Endometrial microvascular endothelial cells (primary cell): ENCODE measurements around the gene SERPINA10. TPM values are rescaled to one million over a fixed set of nuclear protein-coding genes. Genes with fewer than 3 reads are reported as not detected.
"Not testable (repeated sequence)": the region's sequence is repeated elsewhere in the genome, so short reads cannot be mapped to it uniquely, and the experiment has no call there.

Experiments used
- in situ Hi-C: cut with HindIII; loops from 2 replicates; pipeline ENCODE4 v1.10.0; 2017; ENCODE audit warnings: low sequenced_read_pairs, low pct_unique_long_range_greater_than_20kb; ENCODE audit errors: inconsistent ontology term
- total RNA-seq: library from RNA; depleted of rRNA; stranded (reverse); fragments of >200 nt; gene quantifications from one replicate; pipeline ENCODE4 v1.2.3, GENCODE V29; 2015; ENCODE audit errors: inconsistent ontology term

Gene SERPINA10
- total RNA-seq, 1 donor from 2014 or later, result not detected

DNA sequence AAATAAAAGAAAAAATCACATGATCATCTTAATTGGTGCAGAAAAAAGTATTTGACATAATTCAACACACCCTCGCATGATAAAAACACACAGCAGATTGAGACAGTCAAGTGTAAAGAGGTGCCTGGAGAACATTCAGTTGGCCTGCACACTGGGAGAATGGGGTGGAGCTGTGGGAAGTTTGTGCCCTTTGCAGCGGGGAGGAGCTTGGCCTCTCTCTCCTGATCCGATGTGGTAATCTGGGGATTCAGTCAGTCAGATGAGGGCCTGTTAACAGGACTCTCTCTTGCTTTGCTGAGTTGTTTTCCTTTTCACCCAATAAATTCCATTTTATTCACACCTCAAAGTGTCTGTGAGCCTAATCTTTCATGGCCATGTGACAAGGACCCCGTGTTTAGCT is 24.2 kb upstream of the SERPINA10 start:
- in situ Hi-C loops, result no loop called here

DNA sequence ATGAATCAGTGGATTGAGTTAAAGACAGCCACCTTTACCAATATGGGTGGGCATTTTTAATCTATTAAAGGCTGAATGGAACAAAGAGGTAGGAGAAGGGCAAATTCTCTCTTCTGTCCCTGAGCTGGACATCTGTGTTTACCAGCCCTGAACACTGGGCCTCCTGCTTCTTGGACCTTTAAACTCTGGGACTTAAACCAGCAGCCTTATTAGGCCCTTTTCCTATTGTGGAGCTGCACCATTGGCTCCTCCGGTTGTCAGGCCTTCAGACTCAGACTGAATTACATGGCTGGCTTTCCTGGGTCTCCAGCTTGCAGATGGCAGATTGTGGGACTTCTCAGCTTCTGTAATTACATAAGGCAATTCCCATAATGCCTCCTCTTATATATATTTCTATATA is 23.6 kb upstream of the SERPINA10 start:
- in situ Hi-C loops, result no loop called here

GRCh38 chr14:94314890-94315289 is 21.8 kb upstream of the SERPINA10 start:
- in situ Hi-C loops, result no loop called here

DNA sequence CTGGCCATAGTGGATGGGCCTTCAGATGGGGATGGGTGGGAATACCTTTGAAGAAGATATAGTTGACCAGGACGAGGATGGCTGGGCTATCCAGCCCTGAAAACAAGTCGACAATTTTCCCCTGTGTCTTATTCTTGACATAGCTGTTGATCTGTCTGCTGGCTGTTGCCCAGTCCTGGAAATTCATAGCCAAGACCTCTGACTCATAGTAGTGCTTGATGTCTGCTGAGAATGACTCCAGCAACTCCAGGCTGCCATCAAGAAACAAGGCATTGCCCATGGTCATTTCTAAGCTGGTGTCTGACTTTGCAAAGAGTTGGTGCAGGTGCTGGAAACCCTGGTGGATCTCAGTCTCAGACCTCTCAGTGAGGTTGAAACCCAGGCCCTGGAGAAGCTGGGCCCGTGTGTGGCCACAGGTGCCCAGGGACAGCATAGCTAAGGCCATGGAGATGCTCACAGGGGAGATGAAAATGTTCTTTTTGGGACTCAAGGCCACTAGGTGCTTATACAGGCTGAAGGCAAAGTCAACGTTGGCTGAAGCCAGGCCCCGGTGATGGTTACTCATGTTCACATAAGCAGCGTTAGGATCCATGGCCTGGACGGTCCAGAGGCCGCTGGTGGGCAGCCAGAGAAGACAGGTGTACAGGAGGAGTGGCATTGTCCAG is 21.1 kb upstream of the SERPINA10 start:
- in situ Hi-C loops, result no loop called here

DNA sequence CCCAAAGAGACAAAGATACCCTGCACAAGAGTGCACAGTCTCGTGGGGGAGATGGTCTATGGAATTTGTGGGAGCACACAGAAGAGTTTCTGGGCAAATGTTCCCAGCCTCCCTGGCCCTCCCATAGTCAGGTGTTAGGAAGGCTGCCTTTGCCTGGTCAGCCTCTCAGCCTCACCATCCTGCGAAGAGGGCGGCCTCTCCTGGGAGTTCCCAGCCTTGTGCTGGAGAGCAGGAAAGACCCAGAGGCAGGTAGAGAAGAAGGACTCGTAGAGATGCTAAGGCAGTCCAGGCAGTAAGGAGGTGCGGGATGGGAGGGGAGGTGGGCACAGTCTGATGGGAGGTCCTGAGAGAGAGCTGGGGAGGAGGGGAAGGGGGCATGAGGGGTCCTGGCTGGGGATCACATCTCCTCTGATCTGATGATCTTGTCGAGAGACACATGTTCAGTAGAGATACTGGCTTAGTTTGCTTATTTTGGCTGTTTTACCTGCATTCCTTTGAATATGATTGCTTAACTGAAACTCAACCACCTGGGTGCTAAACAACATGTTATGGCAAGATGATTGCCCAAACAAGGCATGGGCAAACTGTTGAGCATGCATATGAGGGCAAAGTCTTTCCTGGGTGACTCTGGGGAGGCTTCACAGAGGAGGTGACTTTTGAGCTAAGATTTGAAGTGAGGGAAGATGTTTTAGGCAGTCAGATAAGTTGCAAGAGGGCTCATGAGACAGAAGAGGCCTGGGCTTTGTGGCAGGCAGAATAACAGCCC is 19.6 kb upstream of the SERPINA10 start:
- in situ Hi-C loops, result no loop called here

GRCh38 chr14:94310248-94310647 is 17.2 kb upstream of the SERPINA10 start:
- in situ Hi-C loops, result no loop called here

DNA sequence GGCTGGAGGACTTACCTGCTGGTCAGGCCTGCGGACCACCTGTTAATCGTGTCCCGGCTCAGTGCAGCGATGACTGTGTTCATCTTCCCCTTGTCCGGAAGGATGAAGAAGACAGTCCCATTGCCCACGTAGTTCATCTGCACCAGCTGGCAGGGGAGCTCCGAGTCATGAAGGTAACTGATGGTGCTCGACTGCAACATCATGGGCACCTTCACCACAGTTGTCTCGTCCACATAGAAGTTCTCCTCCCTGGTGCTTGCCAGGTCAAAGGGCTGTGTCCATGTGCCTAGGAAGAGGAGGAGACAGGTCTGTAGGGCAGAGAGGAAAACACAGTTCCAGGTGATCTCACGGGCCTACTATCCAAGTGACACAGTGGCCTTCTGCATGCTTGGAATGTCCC is 16.7 kb upstream of the SERPINA10 start:
- in situ Hi-C loops, result no loop called here

DNA sequence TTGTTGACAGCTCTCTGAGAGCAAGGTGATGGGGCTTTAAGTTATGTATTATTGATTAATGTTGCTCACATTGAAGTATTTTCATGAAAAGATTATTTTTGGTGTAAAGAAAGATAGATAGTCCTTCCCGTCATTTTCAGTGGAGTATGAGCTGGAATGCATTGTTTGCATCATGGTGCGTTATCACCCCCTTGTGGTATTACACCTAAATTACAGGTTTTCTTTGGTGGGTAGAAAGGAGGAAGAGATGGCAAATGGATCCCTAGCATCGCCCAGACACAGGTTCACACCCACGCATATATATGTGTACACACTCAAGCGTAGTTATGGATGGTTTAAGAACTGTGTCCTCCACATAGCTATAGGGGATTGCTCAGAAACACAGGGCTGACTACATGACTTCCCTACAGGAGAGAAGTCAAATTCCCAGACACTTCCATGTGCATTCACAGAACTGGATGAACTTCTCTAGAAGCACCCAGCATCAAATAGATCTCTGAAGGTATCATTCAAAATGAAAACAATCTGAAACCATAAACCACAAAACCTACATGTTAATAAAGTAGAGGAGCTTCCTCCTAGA is 14.4 kb upstream of the SERPINA10 start:
- in situ Hi-C loops, result no loop called here

DNA sequence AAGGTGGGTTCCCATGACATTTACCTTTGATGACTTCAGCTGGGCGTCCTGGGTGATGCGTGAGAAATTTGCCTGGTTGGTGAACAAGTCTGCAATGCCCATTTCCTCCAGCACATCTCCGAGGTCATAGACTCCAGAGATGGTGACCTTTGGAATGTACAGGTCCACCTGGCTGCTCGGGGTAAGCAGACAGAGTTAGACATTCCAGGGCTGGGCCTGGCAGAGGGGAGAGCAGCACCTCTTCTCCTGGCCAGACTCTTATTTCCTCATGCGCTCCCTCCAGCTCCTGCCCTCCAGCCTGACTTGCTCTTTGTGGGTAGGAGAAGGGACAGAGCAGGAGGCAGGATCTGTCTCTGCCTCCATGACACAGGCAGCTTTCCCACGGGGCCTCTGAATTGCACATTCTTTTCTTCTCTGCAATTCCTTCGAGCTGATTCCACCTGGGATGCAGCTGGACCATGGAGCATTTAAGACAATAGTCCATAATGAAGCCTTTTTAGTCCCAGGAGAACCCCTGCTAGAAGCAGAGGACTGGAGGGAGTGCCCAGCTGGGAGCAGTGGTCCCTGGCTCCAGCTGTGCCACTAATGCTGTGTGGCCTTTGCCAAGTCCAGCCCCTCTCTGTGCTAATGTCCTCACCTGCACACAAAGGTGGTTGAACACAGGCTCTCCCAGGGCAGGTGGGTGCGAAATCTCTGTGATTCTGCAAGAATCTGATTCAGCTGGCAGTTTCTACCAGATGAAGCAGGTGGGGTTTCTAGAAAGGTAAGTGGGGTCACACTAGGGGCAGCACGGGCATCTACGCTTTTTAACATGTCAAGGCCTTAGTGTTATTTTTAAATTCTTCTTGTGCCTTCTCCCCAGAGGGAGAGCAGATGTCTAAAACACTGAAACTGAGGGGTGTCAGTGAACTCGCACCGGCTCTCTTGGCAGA is 13.2 kb upstream of the SERPINA10 start:
- in situ Hi-C loops, result no loop called here

DNA sequence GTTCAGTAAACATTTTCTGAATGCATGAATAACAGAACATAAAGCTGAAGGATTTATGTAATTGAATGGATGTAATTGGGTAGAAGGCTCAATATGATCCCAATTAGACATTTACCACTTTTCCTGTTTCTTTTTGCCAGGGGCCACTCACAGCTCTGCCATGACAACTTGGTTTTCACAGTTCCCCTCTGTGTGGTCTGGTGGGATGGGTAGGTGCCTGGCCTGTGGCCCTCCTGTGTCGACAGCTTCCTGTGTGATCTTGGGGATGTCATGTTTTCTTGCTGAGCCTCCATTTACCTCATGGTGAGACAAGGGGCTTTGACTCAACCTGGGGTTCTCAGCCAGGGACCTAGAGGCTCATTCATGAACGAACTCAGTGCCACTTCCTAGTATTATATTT is 12.6 kb upstream of the SERPINA10 start:
- in situ Hi-C loops, result no loop called here

DNA sequence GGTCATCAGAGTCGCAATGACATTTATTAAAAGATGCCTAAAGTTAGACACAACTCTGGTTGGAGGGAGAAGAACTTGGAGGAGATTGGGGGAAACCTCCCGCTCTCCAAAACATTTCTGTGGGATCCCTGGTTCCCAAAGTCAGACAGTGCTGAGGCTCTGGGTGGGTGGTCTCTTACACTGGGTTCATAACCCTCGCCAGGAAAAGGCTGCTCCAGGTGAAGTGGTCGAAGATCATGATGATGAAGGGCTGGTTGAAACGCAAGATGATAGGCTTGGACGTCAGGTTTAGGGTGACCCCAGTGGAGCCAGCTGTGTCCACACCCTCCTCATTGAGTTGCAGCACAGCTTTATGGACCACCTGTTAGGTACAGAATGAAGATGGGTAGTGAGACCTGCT is 11.2 kb upstream of the SERPINA10 start:
- in situ Hi-C loops, result no loop called here

GRCh38 chr14:94303111-94303510 is 10.0 kb upstream of the SERPINA10 start:
- in situ Hi-C loops, result no loop called here

DNA sequence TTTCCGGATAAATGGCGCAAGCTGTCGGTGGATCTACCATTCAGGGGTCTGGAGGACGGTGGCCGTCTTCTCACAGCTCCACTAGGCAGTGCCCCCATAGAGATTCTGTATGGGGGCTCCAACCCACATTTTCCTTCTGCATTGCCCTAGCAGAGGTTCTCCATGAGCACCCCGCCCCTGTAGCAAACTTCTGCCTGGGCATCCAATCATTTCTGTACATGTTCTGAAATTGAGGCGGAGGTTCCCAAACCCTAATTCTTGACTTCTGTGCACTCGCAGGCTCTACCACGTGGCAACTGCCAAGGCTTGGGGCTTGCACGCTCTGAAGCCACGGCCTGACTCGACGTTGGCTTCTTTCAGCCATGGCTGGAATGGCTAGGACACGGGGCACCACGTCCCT is 5.1 kb upstream of the SERPINA10 start:
- in situ Hi-C loops, result no loop called here

GRCh38 chr14:94296181-94296545 is 3.1 kb upstream of the SERPINA10 start:
- in situ Hi-C loops, result not testable (repeated sequence)

DNA sequence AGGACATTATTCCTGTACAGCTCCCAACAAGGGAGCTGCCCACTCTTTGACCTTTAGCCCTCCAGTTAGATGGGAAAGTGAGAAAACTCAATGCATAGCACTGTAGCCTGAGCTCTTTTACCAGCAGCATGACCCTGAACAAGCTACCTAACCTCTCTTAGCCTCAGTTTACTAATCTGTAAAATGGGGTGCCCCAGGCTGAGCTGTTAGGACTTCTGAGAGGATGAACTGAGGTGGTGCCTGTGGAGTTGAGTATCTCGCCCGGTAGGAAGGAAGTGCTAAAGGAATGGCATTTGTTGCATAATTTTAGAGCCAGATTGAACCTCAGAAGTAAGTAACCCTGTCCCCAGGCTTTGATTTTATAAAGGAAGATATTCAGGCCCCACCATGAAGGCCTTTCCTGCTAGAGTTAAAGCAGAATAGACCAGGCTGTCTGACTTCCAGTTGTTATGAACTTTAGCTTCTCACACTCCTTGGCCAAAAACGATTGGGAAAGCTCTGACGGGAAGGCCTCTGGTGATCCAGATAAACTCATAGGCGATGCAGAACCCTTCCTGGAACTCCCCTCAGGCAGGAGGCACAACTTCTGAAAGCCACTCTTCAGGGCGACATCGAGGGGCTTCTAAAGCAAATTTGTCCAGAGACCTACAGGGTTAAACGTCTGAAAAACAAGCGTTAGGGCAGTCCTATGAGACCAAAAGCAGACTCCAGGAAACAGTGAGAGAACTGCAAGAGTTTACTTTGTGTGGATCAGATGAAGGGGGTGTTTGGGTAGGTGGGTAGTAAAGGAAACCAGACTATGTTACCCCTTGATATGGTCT is 2.5 kb upstream of the SERPINA10 start:
- in situ Hi-C loops, result no loop called here

GRCh38 chr14:94293578-94293924 is 483 bp upstream of the SERPINA10 start:
- in situ Hi-C loops, result no loop called here

- in situ Hi-C loops, result no loop called here
Measured at GRCh38 chr14:94292526-94292871, 569 bp downstream of the SERPINA10 start.

DNA sequence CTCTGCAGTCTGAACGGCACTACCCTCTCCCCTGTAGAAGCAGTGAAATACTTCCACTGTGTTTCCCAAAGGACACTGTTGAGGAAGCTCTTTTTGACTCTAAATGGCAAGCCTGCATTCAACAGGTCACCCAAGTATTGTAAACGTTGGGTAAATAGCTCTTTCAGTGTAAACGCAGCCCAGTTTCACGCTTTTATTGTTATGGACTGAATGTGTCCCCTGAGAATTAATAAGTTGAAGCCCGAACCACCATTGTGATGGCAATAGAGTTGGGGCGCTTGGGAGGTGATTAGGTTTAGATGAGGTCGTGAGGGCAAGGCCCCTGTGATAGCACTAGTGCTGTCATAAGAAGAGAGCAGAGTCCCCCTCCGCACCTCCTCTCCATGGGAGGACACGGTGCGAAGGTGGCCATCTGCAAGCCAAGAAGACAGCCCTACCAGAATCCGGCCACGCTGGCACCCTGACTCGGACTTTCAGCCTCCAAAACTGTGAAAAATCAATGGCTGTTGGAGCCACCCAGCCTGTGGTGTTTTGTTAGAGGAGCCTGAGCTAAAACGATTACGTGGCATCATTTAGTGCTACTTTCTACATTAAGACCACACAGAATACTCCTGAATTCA is 1.1 kb downstream of the SERPINA10 start:
- in situ Hi-C loops, result no loop called here
